NB4 (cell line): ENCODE data around the gene CD209.

Experiments
- DNase-seq: peaks from one replicate; pipeline ENCODE4 v3.0.0; 2010; ENCODE audit warnings: low read depth
- H3K4me3 ChIP-seq: one replicate; pipeline ENCODE4 v1.5.1; 2011; ENCODE audit warnings: mild to moderate bottlenecking, low read depth, low read length, moderate library complexity
- CTCF ChIP-seq: IDR thresholded peaks from one replicate; pipeline ENCODE4 v1.5.1; 2012; ENCODE audit warnings: low read depth, low read length
- MAX ChIP-seq: IDR thresholded peaks from 2 replicates; pipeline ENCODE4 v1.6.1; 2011; ENCODE audit warnings: low read depth, low read length
- MYC ChIP-seq: IDR thresholded peaks from 2 replicates; pipeline ENCODE4 v1.6.1; 2011; ENCODE audit warnings: low read depth, low read length
- POLR2A ChIP-seq: IDR thresholded peaks from 2 replicates; pipeline ENCODE4 v1.6.1; 2011; ENCODE audit warnings: mild to moderate bottlenecking; ENCODE audit not compliant: insufficient read length; ENCODE audit errors: extremely low read depth

CD209 gene

GRCh38 chr19:7706955-7707456, 40.3 kb downstream of the CD209 start:
- DNase-seq: no peak
- no peak overlapping the region for H3K4me3 ChIP-seq
- TF ChIP-seq CTCF (no peak), MYC (no peak), MAX (no peak), POLR2A (no peak)

- no peak for DNase-seq
- H3K4me3 ChIP-seq: no peak overlapping the region
- no peak for TF ChIP-seq POLR2A
- TF ChIP-seq CTCF: no peak
- TF ChIP-seq MYC: no peak
- TF ChIP-seq MAX: no peak
Measured at GRCh38 chr19:7706188-7706954, 41.0 kb downstream of the CD209 start.

GRCh38 chr19:7705387-7706187, 41.7 kb downstream of the CD209 start:
- peak; percentile 43 for DNase-seq
- TF ChIP-seq POLR2A: no peak
- no peak for TF ChIP-seq CTCF
- TF ChIP-seq MYC: no peak
- TF ChIP-seq MAX: no peak
- no peak overlapping the region for H3K4me3 ChIP-seq

- H3K4me3 ChIP-seq: no peak overlapping the region
- DNase-seq: no peak
- no peak for TF ChIP-seq CTCF
Measured at GRCh38 chr19:7704280-7705060, 42.9 kb downstream of the CD209 start.

GRCh38 chr19:7703332-7703731, 44.0 kb downstream of the CD209 start:
- TF ChIP-seq MYC (no peak), MAX (no peak), POLR2A (no peak), CTCF (no peak)
- H3K4me3 ChIP-seq: no peak overlapping the region
- DNase-seq: no peak
